ENCODE results near the gene SORCS3. TPM values are rescaled to one million over a fixed set of nuclear protein-coding genes. Genes with fewer than 3 reads are reported as not detected.

Gene SORCS3
- total and polyA plus RNA-seq, 2 donors (not counting 1 experiment from before 2014, with no cell fraction given): not detected

- ChIA-PET POLR2A (no interaction called here), CTCF (no interaction called here)
- H3K4me3 ChIP-seq (ENCODE audit: control extremely low read depth in 1 of 5, extremely low read depth in 1 of 5, insufficient read depth in 1 of 5, low read depth in 2 of 5, low read length in 4 of 5): no peak overlapping the region
- H2AFZ ChIP-seq (ENCODE audit: insufficient read depth, low read depth, low read length, poor library complexity, severe bottlenecking): no peak overlapping the region
- no peak overlapping the region for H3K27ac ChIP-seq (ENCODE audit: low read length in 2 of 2)
- no peaks in the 10 kb centered on the region for H3K4me1 ChIP-seq (ENCODE audit: control insufficient read depth in 2 of 2, insufficient read depth in 2 of 2, low read length in 2 of 2)
- Mint-ChIP-seq H3K9me3 (ENCODE audit: insufficient read depth) (no peaks in the 10 kb centered on the region), H3K4me3 (no peak overlapping the region), H3K4me1 (no peaks in the 10 kb centered on the region), H3K27me3 (no peaks in the 10 kb centered on the region), H3K27ac (no peak overlapping the region)
- DNase-seq (no peak), ATAC-seq (ENCODE audit: low read depth) (no peak)
- H3K27me3 ChIP-seq (replicated peaks in 1 of 4; ENCODE audit: control extremely low read depth in 1 of 4, control insufficient read depth in 3 of 4, insufficient read depth in 4 of 4, low read length in 3 of 4): no peaks in the 10 kb centered on the region
- no peaks in the 10 kb centered on the region for H3K79me2 ChIP-seq (ENCODE audit: control insufficient read depth, insufficient read depth, low read length)
- no peaks in the 10 kb centered on the region for H3K36me3 ChIP-seq (replicated peaks in 1 of 2; ENCODE audit: control extremely low read depth in 1 of 2, control insufficient read depth in 1 of 2, extremely low read depth in 1 of 2, insufficient read depth in 2 of 2, low read length in 1 of 2)
- H3K9me3 ChIP-seq (ENCODE audit: control extremely low read depth in 1 of 3, control insufficient read depth in 2 of 3, insufficient read depth in 1 of 3, low read length in 2 of 3): no peaks in the 10 kb centered on the region
- TF ChIP-seq, protein P1, sequence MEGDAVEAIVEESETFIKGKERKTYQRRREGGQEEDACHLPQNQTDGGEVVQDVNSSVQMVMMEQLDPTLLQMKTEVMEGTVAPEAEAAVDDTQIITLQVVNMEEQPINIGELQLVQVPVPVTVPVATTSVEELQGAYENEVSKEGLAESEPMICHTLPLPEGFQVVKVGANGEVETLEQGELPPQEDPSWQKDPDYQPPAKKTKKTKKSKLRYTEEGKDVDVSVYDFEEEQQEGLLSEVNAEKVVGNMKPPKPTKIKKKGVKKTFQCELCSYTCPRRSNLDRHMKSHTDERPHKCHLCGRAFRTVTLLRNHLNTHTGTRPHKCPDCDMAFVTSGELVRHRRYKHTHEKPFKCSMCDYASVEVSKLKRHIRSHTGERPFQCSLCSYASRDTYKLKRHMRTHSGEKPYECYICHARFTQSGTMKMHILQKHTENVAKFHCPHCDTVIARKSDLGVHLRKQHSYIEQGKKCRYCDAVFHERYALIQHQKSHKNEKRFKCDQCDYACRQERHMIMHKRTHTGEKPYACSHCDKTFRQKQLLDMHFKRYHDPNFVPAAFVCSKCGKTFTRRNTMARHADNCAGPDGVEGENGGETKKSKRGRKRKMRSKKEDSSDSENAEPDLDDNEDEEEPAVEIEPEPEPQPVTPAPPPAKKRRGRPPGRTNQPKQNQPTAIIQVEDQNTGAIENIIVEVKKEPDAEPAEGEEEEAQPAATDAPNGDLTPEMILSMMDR (IDR thresholded peaks at IDR 0.05): no peak
- no peak for TF ChIP-seq EZH2 (IDR thresholded peaks at IDR 0.05; ENCODE audit: borderline replicate concordance, insufficient read depth, low read depth, low read length, poor library complexity, severe bottlenecking)
- H4K20me1 ChIP-seq (ENCODE audit: control insufficient read depth, insufficient read depth, low read length, poor library complexity, severe bottlenecking): no peaks in the 10 kb centered on the region
- WGBS (ENCODE audit: insufficient coverage): no CpG with 5 or more reads among the region's 1 CpG
- no peak overlapping the region for H3K9ac ChIP-seq (ENCODE audit: low read length)
- no peak overlapping the region for H3K4me2 ChIP-seq (replicated peaks; ENCODE audit: low read depth, low read length, poor library complexity, severe bottlenecking)
- intact Hi-C loops (cut with micrococcal nuclease): no loop called here
Observed at GRCh38 chr10:105094048-105094447, 453.0 kb downstream of the SORCS3 start.

DNA sequence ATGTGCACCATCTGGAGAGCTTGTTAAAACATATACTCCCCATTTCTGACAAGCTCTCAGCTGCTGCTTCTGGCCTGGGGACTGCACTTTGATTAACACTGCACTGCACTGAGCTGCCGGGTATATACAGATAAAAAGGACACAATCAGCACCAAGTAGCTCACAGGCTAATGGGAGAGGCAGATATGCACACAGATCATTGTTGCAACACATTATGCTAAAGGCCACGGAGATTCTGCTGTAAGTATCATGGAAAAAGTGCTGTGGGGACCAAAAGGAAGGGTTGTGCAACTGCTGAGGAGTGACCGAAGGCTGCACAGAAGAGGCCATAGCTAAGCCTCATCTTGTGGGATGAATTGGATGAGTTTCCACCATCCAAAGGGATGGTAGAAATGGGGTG lies 455.2 kb downstream of the SORCS3 start:
- no peak overlapping the region for H3K27ac Mint-ChIP-seq
- H3K4me3 Mint-ChIP-seq: no peak overlapping the region
- H3K4me3 ChIP-seq (ENCODE audit: control extremely low read depth in 1 of 5, extremely low read depth in 1 of 5, insufficient read depth in 1 of 5, low read depth in 2 of 5, low read length in 4 of 5): no peak overlapping the region
- WGBS (ENCODE audit: insufficient coverage): 86% methylated on average over 3 of the region's 3 CpGs
- DNase-seq (no peak), ATAC-seq (ENCODE audit: low read depth) (no peak)
- H3K9me3 ChIP-seq (ENCODE audit: control extremely low read depth in 1 of 3, control insufficient read depth in 2 of 3, insufficient read depth in 1 of 3, low read length in 2 of 3): no peaks in the 10 kb centered on the region
- no peak overlapping the region for H3K4me2 ChIP-seq (replicated peaks; ENCODE audit: low read depth, low read length, poor library complexity, severe bottlenecking)
- H3K4me1 ChIP-seq (ENCODE audit: control insufficient read depth in 2 of 2, insufficient read depth in 2 of 2, low read length in 2 of 2): no peaks in the 10 kb centered on the region
- H3K27me3 Mint-ChIP-seq: no peaks in the 10 kb centered on the region
- H3K4me1 Mint-ChIP-seq: no peaks in the 10 kb centered on the region
- no peaks in the 10 kb centered on the region for H4K20me1 ChIP-seq (ENCODE audit: control insufficient read depth, insufficient read depth, low read length, poor library complexity, severe bottlenecking)
- CTCF ChIA-PET: no interaction called here
- no peak overlapping the region for H3K9ac ChIP-seq (ENCODE audit: low read length)
- no peaks in the 10 kb centered on the region for H3K27me3 ChIP-seq (replicated peaks in 1 of 4; ENCODE audit: control extremely low read depth in 1 of 4, control insufficient read depth in 3 of 4, insufficient read depth in 4 of 4, low read length in 3 of 4)
- H2AFZ ChIP-seq (ENCODE audit: insufficient read depth, low read depth, low read length, poor library complexity, severe bottlenecking): no peak overlapping the region
- no peaks in the 10 kb centered on the region for H3K36me3 ChIP-seq (replicated peaks in 1 of 2; ENCODE audit: control extremely low read depth in 1 of 2, control insufficient read depth in 1 of 2, extremely low read depth in 1 of 2, insufficient read depth in 2 of 2, low read length in 1 of 2)
- POLR2A ChIA-PET: no interaction called here
- no peaks in the 10 kb centered on the region for H3K9me3 Mint-ChIP-seq (ENCODE audit: insufficient read depth)
- no peaks in the 10 kb centered on the region for H3K79me2 ChIP-seq (ENCODE audit: control insufficient read depth, insufficient read depth, low read length)
- no peak overlapping the region for H3K27ac ChIP-seq (ENCODE audit: low read length in 2 of 2)
- TF ChIP-seq EZH2 (IDR thresholded peaks at IDR 0.05; ENCODE audit: borderline replicate concordance, insufficient read depth, low read depth, low read length, poor library complexity, severe bottlenecking): no peak
- TF ChIP-seq, protein P1 (IDR thresholded peaks at IDR 0.05): no peak
- intact Hi-C loops (cut with micrococcal nuclease): no loop called here

Measured in B cell (primary cell).